DOHH2 (cell line): Measurements from ENCODE around the gene CTNS.

Experiments used
- H3F3A ChIP-seq: fragments of 200-600 bp; sonication (generic), shearing (Covaris generic); 2 replicates; pipeline ENCODE4 v1.6.0; 2016; ENCODE audit warnings: antibody characterized with exemption, mild to moderate bottlenecking; ENCODE audit not compliant: control insufficient read depth, insufficient read depth
- H3K27ac ChIP-seq: fragments of 200-600 bp; sonication (generic); 2 replicates; pipeline ENCODE4 v1.5.1; 2014; ENCODE audit warnings: low read depth, mild to moderate bottlenecking, low read length, moderate library complexity
- H3K27me3 ChIP-seq: fragments of 200-600 bp; sonication (generic); 2 replicates; pipeline ENCODE4 v1.6.1; 2014; ENCODE audit warnings: mild to moderate bottlenecking, low read length, mixed read lengths; ENCODE audit not compliant: control insufficient read depth
- H3K36me3 ChIP-seq: fragments of 200-600 bp; sonication (generic); 2 replicates; pipeline ENCODE4 v1.6.1; 2014; ENCODE audit warnings: mild to moderate bottlenecking, low read length, moderate library complexity, mixed read lengths; ENCODE audit not compliant: control insufficient read depth
- H3K4me1 ChIP-seq: fragments of 200-600 bp; sonication (generic); 2 replicates; pipeline ENCODE4 v1.6.1; 2014; ENCODE audit warnings: mild to moderate bottlenecking, low read length, mixed read lengths; ENCODE audit not compliant: control insufficient read depth
- H3K4me2 ChIP-seq: fragments of 200-600 bp; sonication (generic); 2 replicates; pipeline ENCODE4 v1.6.0; 2014; ENCODE audit warnings: mild to moderate bottlenecking, low read length, moderate library complexity
- H3K4me3 ChIP-seq: fragments of 200-600 bp; sonication (generic); 2 replicates; pipeline ENCODE4 v1.5.1; 2014; ENCODE audit warnings: mild to moderate bottlenecking, low read length, mixed read lengths
- H3K79me2 ChIP-seq: fragments of 200-600 bp; sonication (generic); 2 replicates; pipeline ENCODE4 v1.6.1; 2014; ENCODE audit warnings: mild to moderate bottlenecking, low read length, mixed read lengths; ENCODE audit not compliant: control insufficient read depth
- H3K9me2 ChIP-seq: fragments of 200-600 bp; sonication (generic); replicated peaks from 2 replicates; pipeline ENCODE4 v1.6.1; 2014; ENCODE audit warnings: mild to moderate bottlenecking, low read length, mixed read lengths; ENCODE audit not compliant: control insufficient read depth
- H3K9me3 ChIP-seq: fragments of 200-600 bp; sonication (generic); 2 replicates; pipeline ENCODE4 v1.6.1; 2014; ENCODE audit warnings: antibody characterized with exemption, low read length, mixed read lengths; ENCODE audit not compliant: control insufficient read depth, insufficient read depth
- H4K20me1 ChIP-seq: fragments of 200-600 bp; sonication (generic); 2 replicates; pipeline ENCODE4 v1.6.0; 2014; ENCODE audit warnings: low read depth, mild to moderate bottlenecking, antibody characterized with exemption, low read length, moderate library complexity; ENCODE audit not compliant: control insufficient read depth, insufficient read depth
- EZH2phosphoT487 ChIP-seq: fragments of 200-600 bp; sonication (generic); IDR thresholded peaks from 2 replicates; pipeline ENCODE4 v1.6.1; 2017; ENCODE audit warnings: borderline replicate concordance, mild to moderate bottlenecking, antibody characterized with exemption, low read length, moderate library complexity, mixed read lengths
- TF ChIP-seq, protein P1 (sequence below): fragments of 200-600 bp; sonication (generic); IDR thresholded peaks from one replicate; pipeline ENCODE4 v1.5.1; 2014; ENCODE audit warnings: antibody characterized with exemption, mild to moderate bottlenecking, low read depth, low read length; ENCODE audit not compliant: poor library complexity, severe bottlenecking

Gene CTNS

DNA sequence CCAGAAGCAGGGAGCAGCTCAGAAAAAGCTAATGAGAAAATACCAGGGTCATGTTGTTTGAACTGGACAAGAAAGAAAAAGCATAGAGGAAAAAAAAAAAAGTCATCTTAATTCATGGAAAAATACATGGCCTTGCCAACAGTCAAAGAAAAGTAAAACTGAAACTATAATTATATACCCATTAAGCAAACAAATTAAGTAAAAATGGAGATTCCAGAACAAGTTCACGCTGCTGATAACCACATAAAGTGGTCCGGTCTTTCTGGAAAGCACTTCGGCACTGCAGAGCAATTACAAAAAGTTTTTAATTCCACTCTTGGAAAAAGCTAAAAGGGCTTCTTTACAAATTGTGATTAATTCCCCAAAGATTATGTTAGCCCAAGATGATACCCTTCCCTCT, 71.8 kb downstream of the CTNS start:
- no peak overlapping the region for H3K4me3 ChIP-seq
- H3K27me3 ChIP-seq, result no peaks in the 10 kb centered on the region
- peaks cover 21% of the 10 kb centered on the region for H3F3A ChIP-seq
- no peaks in the 10 kb centered on the region for H3K9me2 ChIP-seq
- H3K4me2 ChIP-seq, result no peak overlapping the region
- H3K4me1 ChIP-seq, result peaks cover 32% of the 10 kb centered on the region
- H3K9me3 ChIP-seq, result no peaks in the 10 kb centered on the region
- peaks cover 16% of the 10 kb centered on the region for H3K36me3 ChIP-seq
- TF ChIP-seq, protein P1, sequence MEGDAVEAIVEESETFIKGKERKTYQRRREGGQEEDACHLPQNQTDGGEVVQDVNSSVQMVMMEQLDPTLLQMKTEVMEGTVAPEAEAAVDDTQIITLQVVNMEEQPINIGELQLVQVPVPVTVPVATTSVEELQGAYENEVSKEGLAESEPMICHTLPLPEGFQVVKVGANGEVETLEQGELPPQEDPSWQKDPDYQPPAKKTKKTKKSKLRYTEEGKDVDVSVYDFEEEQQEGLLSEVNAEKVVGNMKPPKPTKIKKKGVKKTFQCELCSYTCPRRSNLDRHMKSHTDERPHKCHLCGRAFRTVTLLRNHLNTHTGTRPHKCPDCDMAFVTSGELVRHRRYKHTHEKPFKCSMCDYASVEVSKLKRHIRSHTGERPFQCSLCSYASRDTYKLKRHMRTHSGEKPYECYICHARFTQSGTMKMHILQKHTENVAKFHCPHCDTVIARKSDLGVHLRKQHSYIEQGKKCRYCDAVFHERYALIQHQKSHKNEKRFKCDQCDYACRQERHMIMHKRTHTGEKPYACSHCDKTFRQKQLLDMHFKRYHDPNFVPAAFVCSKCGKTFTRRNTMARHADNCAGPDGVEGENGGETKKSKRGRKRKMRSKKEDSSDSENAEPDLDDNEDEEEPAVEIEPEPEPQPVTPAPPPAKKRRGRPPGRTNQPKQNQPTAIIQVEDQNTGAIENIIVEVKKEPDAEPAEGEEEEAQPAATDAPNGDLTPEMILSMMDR, result no peak
- no peak for TF ChIP-seq EZH2phosphoT487
- no peaks in the 10 kb centered on the region for H4K20me1 ChIP-seq
- no peaks in the 10 kb centered on the region for H3K79me2 ChIP-seq
- no peak overlapping the region for H3K27ac ChIP-seq

DNA sequence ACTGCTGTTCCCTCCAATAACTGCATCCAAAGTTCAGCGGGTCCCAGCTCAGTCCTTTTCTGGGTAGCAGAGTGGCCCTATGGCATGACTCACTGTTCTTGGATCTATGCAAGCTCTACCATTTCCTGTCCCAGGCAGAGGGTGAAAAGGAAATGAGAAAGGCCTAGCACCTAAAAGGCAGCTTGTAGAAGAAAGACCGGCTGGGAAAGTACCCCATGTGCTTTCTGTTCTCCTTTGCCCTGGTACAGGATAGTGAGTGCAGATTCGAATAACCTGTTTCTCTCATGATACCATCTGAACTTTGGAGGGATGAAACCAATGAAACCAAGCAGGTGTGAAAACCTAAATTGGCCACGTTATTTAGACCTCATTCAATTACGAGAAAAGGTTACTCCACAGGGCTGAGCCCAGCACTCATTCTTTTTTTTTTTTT, 74.4 kb downstream of the CTNS start:
- Histone ChIP-seq H3K79me2 (no peaks in the 10 kb centered on the region), H3K27me3 (no peaks in the 10 kb centered on the region), H3K4me2 (peak overlapping the region; percentile 34), H4K20me1 (no peaks in the 10 kb centered on the region), H3K9me2 (no peaks in the 10 kb centered on the region), H3K27ac (peak overlapping the region; percentile 30; the same call in 1 of the 2 replicates), H3K4me3 (peak overlapping the region; percentile 13; the same call in 1 of the 2 replicates), H3F3A (peaks cover 24% of the 10 kb centered on the region), H3K4me1 (peaks cover 43% of the 10 kb centered on the region), H3K9me3 (no peaks in the 10 kb centered on the region), H3K36me3 (peaks cover 32% of the 10 kb centered on the region)
- TF ChIP-seq EZH2phosphoT487, result no peak
- TF ChIP-seq, protein P1, result no peak
